ENCODE results near the gene VDAC1. TPM values are rescaled to one million over a fixed set of nuclear protein-coding genes. Genes with fewer than 3 reads are reported as not detected.

Gene VDAC1
- total and polyA plus RNA-seq, 3 experiments from 2014 or later: 92.8 to 422 (median 409) TPM

GRCh38 chr5:133992429-133993155, 12.2 kb downstream of the VDAC1 start:
- H3K27ac ChIP-seq (ENCODE audit: low read depth, low read length): no peak overlapping the region
- H3K4me3 Mint-ChIP-seq: no peak overlapping the region
- CTCF ChIA-PET: interaction anchor here (0.6 to 1.7 kb wide), 4 partner anchors 10 to 47 kb away, joined by 3 to 6 read pairs (median 4); no protein-coding TSS in a partner anchor

GRCh38 chr5:133991171-133991910, 13.4 kb downstream of the VDAC1 start:
- Histone ChIP-seq H3K36me3 (ENCODE audit: insufficient read depth, low read length) (peaks cover 11% of the 10 kb centered on the region), H3K27me3 (ENCODE audit: insufficient read depth, low read length, poor library complexity, severe bottlenecking) (no peaks in the 10 kb centered on the region), H3K4me1 (ENCODE audit: insufficient read depth, low read length) (peaks cover 8% of the 10 kb centered on the region), H3K27ac (ENCODE audit: low read depth, low read length) (no peak overlapping the region), H3K4me3 (ENCODE audit: low read length) (no peak overlapping the region), H3K9me3 (ENCODE audit: low read length) (no peaks in the 10 kb centered on the region)
- Mint-ChIP-seq H3K9me3 (no peaks in the 10 kb centered on the region), H3K4me1 (peaks cover 30 to 38% (median 34%) of the 10 kb centered on the region in 3 donors), H3K27ac (peak overlapping the region in 2 of 8 donors; percentile 22 to 42), H3K27me3 (no peaks in the 10 kb centered on the region), H3K4me3 (no peak overlapping the region), H3K36me3 (peaks cover 5 to 48% (median 6%) of the 10 kb centered on the region in 3 donors)
- CTCF ChIA-PET: interaction anchor here (1.0 to 1.1 kb wide), 2 partner anchors 12 to 14 kb away, joined by 3 read pairs; no protein-coding TSS in a partner anchor
- POLR2A ChIA-PET: interaction anchor here (0.6 kb wide), 1 partner anchor 30 kb away, joined by 4 read pairs; no protein-coding TSS in a partner anchor
- DNase-seq: no peak

More at GRCh38 chr5:133992429-133993155, 12.2 kb downstream of the VDAC1 start:
- Histone ChIP-seq H3K9me3 (ENCODE audit: low read length) (no peaks in the 10 kb centered on the region), H3K27me3 (ENCODE audit: insufficient read depth, low read length, poor library complexity, severe bottlenecking) (no peaks in the 10 kb centered on the region), H3K36me3 (ENCODE audit: insufficient read depth, low read length) (peaks cover 11% of the 10 kb centered on the region), H3K4me3 (ENCODE audit: low read length) (no peak overlapping the region), H3K4me1 (ENCODE audit: insufficient read depth, low read length) (peaks cover 8% of the 10 kb centered on the region)
- Mint-ChIP-seq H3K4me1 (peaks cover 38 to 47% (median 42%) of the 10 kb centered on the region in 3 donors), H3K36me3 (peaks cover 5 to 38% (median 6%) of the 10 kb centered on the region in 3 donors), H3K9me3 (no peaks in the 10 kb centered on the region), H3K27me3 (no peaks in the 10 kb centered on the region), H3K27ac (peak overlapping the region in 6 of 8 donors; percentile 15 to 79 (median 56))
- peak in 1 of 5 donors; percentile 44 for DNase-seq
- POLR2A ChIA-PET: no interaction called here

- ChIA-PET POLR2A (no interaction called here), CTCF (interaction anchor here (1.0 to 1.1 kb wide), 2 partner anchors 11 to 13 kb away, joined by 3 read pairs; no protein-coding TSS in a partner anchor)
- no peak overlapping the region for H3K4me3 ChIP-seq (ENCODE audit: low read length)
- no peaks in the 10 kb centered on the region for H3K4me1 ChIP-seq (ENCODE audit: insufficient read depth, low read length)
- Mint-ChIP-seq H3K4me1 (peaks cover 24 to 32% (median 29%) of the 10 kb centered on the region in 3 donors), H3K9me3 (no peaks in the 10 kb centered on the region), H3K4me3 (no peak overlapping the region), H3K27me3 (no peaks in the 10 kb centered on the region), H3K36me3 (peaks cover 5 to 57% (median 6%) of the 10 kb centered on the region in 3 donors), H3K27ac (peak overlapping the region in 1 of 8 donors; percentile 72)
- DNase-seq: no peak
- H3K27me3 ChIP-seq (ENCODE audit: insufficient read depth, low read length, poor library complexity, severe bottlenecking): no peaks in the 10 kb centered on the region
- peaks cover 11% of the 10 kb centered on the region for H3K36me3 ChIP-seq (ENCODE audit: insufficient read depth, low read length)
- no peaks in the 10 kb centered on the region for H3K9me3 ChIP-seq (ENCODE audit: low read length)
- H3K27ac ChIP-seq (ENCODE audit: low read depth, low read length): no peak overlapping the region
Measured at GRCh38 chr5:133990396-133990795, 14.4 kb downstream of the VDAC1 start.

GRCh38 chr5:133985540-133986180, 19.1 kb downstream of the VDAC1 start:
- H3K4me1 Mint-ChIP-seq: peaks cover 3 to 5% (median 3%) of the 10 kb centered on the region in 3 donors
- H3K27me3 Mint-ChIP-seq: no peaks in the 10 kb centered on the region
- peaks cover 5 to 77% (median 9%) of the 10 kb centered on the region in 3 donors for H3K36me3 Mint-ChIP-seq
- H3K27ac Mint-ChIP-seq: peak overlapping the region in 4 of 8 donors; percentile 7 to 69 (median 32)
- H3K36me3 ChIP-seq (ENCODE audit: insufficient read depth, low read length): peaks cover 7% of the 10 kb centered on the region
- CTCF ChIA-PET: interaction anchor here (0.7 kb wide), 1 partner anchor 8 kb away, joined by 3 read pairs; no protein-coding TSS in a partner anchor
- no peak overlapping the region for H3K4me3 ChIP-seq (ENCODE audit: low read length)
- H3K4me3 Mint-ChIP-seq: no peak overlapping the region
- no peaks in the 10 kb centered on the region for H3K9me3 Mint-ChIP-seq
- no peak overlapping the region for H3K27ac ChIP-seq (ENCODE audit: low read depth, low read length)
- POLR2A ChIA-PET: no interaction called here
- H3K4me1 ChIP-seq (ENCODE audit: insufficient read depth, low read length): no peaks in the 10 kb centered on the region
- no peaks in the 10 kb centered on the region for H3K9me3 ChIP-seq (ENCODE audit: low read length)
- no peaks in the 10 kb centered on the region for H3K27me3 ChIP-seq (ENCODE audit: insufficient read depth, low read length, poor library complexity, severe bottlenecking)
- DNase-seq: no peak

- POLR2A ChIA-PET: no interaction called here
- H3K36me3 Mint-ChIP-seq: peaks cover 0 to 74% (median 5%) of the 10 kb centered on the region in 3 donors
Measured at GRCh38 chr5:133983674-133984073, 21.1 kb downstream of the VDAC1 start.

GRCh38 chr5:133981714-133982113, 23.1 kb downstream of the VDAC1 start:
- Histone ChIP-seq H3K27ac (ENCODE audit: low read depth, low read length) (no peak overlapping the region), H3K9me3 (ENCODE audit: low read length) (no peaks in the 10 kb centered on the region), H3K36me3 (ENCODE audit: insufficient read depth, low read length) (peaks cover 4% of the 10 kb centered on the region), H3K27me3 (ENCODE audit: insufficient read depth, low read length, poor library complexity, severe bottlenecking) (no peaks in the 10 kb centered on the region), H3K4me3 (ENCODE audit: low read length) (no peak overlapping the region), H3K4me1 (ENCODE audit: insufficient read depth, low read length) (no peaks in the 10 kb centered on the region)
- peaks cover 3 to 9% (median 5%) of the 10 kb centered on the region in 3 donors for H3K4me1 Mint-ChIP-seq
- no peaks in the 10 kb centered on the region for H3K27me3 Mint-ChIP-seq
- no peak for DNase-seq
- ChIA-PET POLR2A (no interaction called here), CTCF (interaction anchor here (1.0 to 1.1 kb wide), 2 partner anchors 11 to 22 kb away, joined by 3 to 4 read pairs; no protein-coding TSS in a partner anchor)
- no peak overlapping the region for H3K4me3 Mint-ChIP-seq
- peak overlapping the region in 6 of 8 donors; percentile 17 to 58 (median 31) for H3K27ac Mint-ChIP-seq
- H3K36me3 Mint-ChIP-seq: peaks cover 0 to 73% (median 5%) of the 10 kb centered on the region in 3 donors
- H3K9me3 Mint-ChIP-seq: no peaks in the 10 kb centered on the region

More at GRCh38 chr5:133983674-133984073, 21.1 kb downstream of the VDAC1 start:
- DNase-seq: no peak
- Mint-ChIP-seq H3K27me3 (no peaks in the 10 kb centered on the region), H3K4me3 (no peak overlapping the region), H3K9me3 (no peaks in the 10 kb centered on the region), H3K4me1 (peaks cover 3 to 9% (median 5%) of the 10 kb centered on the region in 3 donors), H3K27ac (peak overlapping the region in 2 of 8 donors; percentile 47 to 54)
- CTCF ChIA-PET: no interaction called here
- Histone ChIP-seq H3K9me3 (ENCODE audit: low read length) (no peaks in the 10 kb centered on the region), H3K36me3 (ENCODE audit: insufficient read depth, low read length) (no peaks in the 10 kb centered on the region), H3K4me3 (ENCODE audit: low read length) (no peak overlapping the region), H3K27me3 (ENCODE audit: insufficient read depth, low read length, poor library complexity, severe bottlenecking) (no peaks in the 10 kb centered on the region), H3K27ac (ENCODE audit: low read depth, low read length) (no peak overlapping the region), H3K4me1 (ENCODE audit: insufficient read depth, low read length) (no peaks in the 10 kb centered on the region)

GRCh38 chr5:133980652-133981051, 24.1 kb downstream of the VDAC1 start:
- CTCF ChIA-PET: interaction anchor here (0.8 to 1.8 kb wide), 5 partner anchors 12 to 17 kb away, joined by 3 to 6 read pairs (median 4); partner anchors contain the start of gene C5orf15
- no peak overlapping the region for H3K27ac ChIP-seq (ENCODE audit: low read depth, low read length)
- Mint-ChIP-seq H3K4me3 (no peak overlapping the region), H3K36me3 (peaks cover 0 to 70% (median 5%) of the 10 kb centered on the region in 3 donors), H3K27ac (no peak overlapping the region), H3K9me3 (no peaks in the 10 kb centered on the region), H3K4me1 (peaks cover 0 to 9% (median 5%) of the 10 kb centered on the region in 3 donors), H3K27me3 (no peaks in the 10 kb centered on the region)
- no peak for DNase-seq
- H3K27me3 ChIP-seq (ENCODE audit: insufficient read depth, low read length, poor library complexity, severe bottlenecking): no peaks in the 10 kb centered on the region
- H3K4me1 ChIP-seq (ENCODE audit: insufficient read depth, low read length): no peaks in the 10 kb centered on the region
- no peak overlapping the region for H3K4me3 ChIP-seq (ENCODE audit: low read length)
- H3K9me3 ChIP-seq (ENCODE audit: low read length): no peaks in the 10 kb centered on the region
- H3K36me3 ChIP-seq (ENCODE audit: insufficient read depth, low read length): peaks cover 4% of the 10 kb centered on the region
- POLR2A ChIA-PET: no interaction called here
